ENCODE measurements around the gene ADCY5. TPM values are rescaled to one million over a fixed set of nuclear protein-coding genes. Genes with fewer than 3 reads are reported as not detected.

Gene ADCY5
- total RNA-seq, 1 experiment from 2014 or later, result 1.4 TPM

GRCh38 chr3:123302961-123303360 is 145.9 kb downstream of the ADCY5 start:
- ATAC-seq (no peak), DNase-seq (ENCODE audit: low read depth, low spot score) (no peak)
- TF ChIP-seq CTCF (IDR thresholded peaks at IDR 0.05), result no peak
- TF ChIP-seq TCF7L2 (IDR thresholded peaks at IDR 0.05; ENCODE audit: low read depth, low read length), result no peak
- no peak for TF ChIP-seq SIN3A (IDR thresholded peaks at IDR 0.05; ENCODE audit: borderline replicate concordance, insufficient read depth, low read depth, low read length)
- TF ChIP-seq POLR2AphosphoS5 (IDR thresholded peaks at IDR 0.05; ENCODE audit: low read depth, low read length), result no peak
- no peak for TF ChIP-seq REST (IDR thresholded peaks at IDR 0.05; ENCODE audit: insufficient read depth in 1 of 2, low read depth in 2 of 2, low read length in 1 of 2)
- no peaks in the 10 kb centered on the region for H3K4me1 ChIP-seq (ENCODE audit: control insufficient read depth, insufficient read depth, low read length)
- no peaks in the 10 kb centered on the region for H3K36me3 ChIP-seq (ENCODE audit: control insufficient read depth, insufficient read depth, low read length)
- intact Hi-C loops (cut with micrococcal nuclease; ENCODE audit: unreplicated experiment), result no loop called here
- H3K27ac ChIP-seq (ENCODE audit: low read length), result no peak overlapping the region
- BruUV-seq (replicated peaks), result no TSS peak
- CTCF ChIA-PET, result no interaction called here
- H3K9me3 ChIP-seq (ENCODE audit: control insufficient read depth, insufficient read depth, low read depth, low read length), result no peaks in the 10 kb centered on the region
- POLR2A ChIA-PET, result no interaction called here
- H3K4me3 ChIP-seq (ENCODE audit: low read depth in 2 of 2, low read length in 2 of 2), result no peak overlapping the region
- in situ Hi-C loops (cut with HindIII; ENCODE audit: low pct_unique_long_range_greater_than_20kb, low sequenced_read_pairs), result no loop called here
- no peaks in the 10 kb centered on the region for H3K27me3 ChIP-seq (ENCODE audit: control insufficient read depth, insufficient read depth, low read length)

GRCh38 chr3:123301331-123302184 is 147.3 kb downstream of the ADCY5 start:
- Histone ChIP-seq H3K4me1 (ENCODE audit: control insufficient read depth, insufficient read depth, low read length) (no peaks in the 10 kb centered on the region), H3K27ac (ENCODE audit: low read length) (no peak overlapping the region), H3K4me3 (ENCODE audit: low read depth in 2 of 2, low read length in 2 of 2) (no peak overlapping the region), H3K27me3 (ENCODE audit: control insufficient read depth, insufficient read depth, low read length) (no peaks in the 10 kb centered on the region), H3K9me3 (ENCODE audit: control insufficient read depth, insufficient read depth, low read depth, low read length) (no peaks in the 10 kb centered on the region), H3K36me3 (ENCODE audit: control insufficient read depth, insufficient read depth, low read length) (no peaks in the 10 kb centered on the region)
- DNase-seq (ENCODE audit: low read depth, low spot score) (no peak), ATAC-seq (no peak)
- POLR2A ChIA-PET, result no interaction called here
- TF ChIP-seq SIN3A (IDR thresholded peaks at IDR 0.05; ENCODE audit: borderline replicate concordance, insufficient read depth, low read depth, low read length) (no peak), POLR2AphosphoS5 (IDR thresholded peaks at IDR 0.05; ENCODE audit: low read depth, low read length) (no peak), TCF7L2 (IDR thresholded peaks at IDR 0.05; ENCODE audit: low read depth, low read length) (no peak)
- in situ Hi-C loops (cut with HindIII; ENCODE audit: low pct_unique_long_range_greater_than_20kb, low sequenced_read_pairs) (no loop called here), intact Hi-C loops (cut with micrococcal nuclease; ENCODE audit: unreplicated experiment) (no loop called here)
- no TSS peak for BruUV-seq (replicated peaks)
- CTCF ChIA-PET, result no interaction called here

GRCh38 chr3:123300583-123300982 is 148.3 kb downstream of the ADCY5 start:
- ATAC-seq (no peak), DNase-seq (ENCODE audit: low read depth, low spot score) (no peak)
- intact Hi-C loops (cut with micrococcal nuclease; ENCODE audit: unreplicated experiment), result no loop called here
- ChIA-PET CTCF (no interaction called here), POLR2A (no interaction called here)
- H3K9me3 ChIP-seq (ENCODE audit: control insufficient read depth, insufficient read depth, low read depth, low read length), result no peaks in the 10 kb centered on the region
- BruUV-seq (replicated peaks), result no TSS peak
- H3K4me1 ChIP-seq (ENCODE audit: control insufficient read depth, insufficient read depth, low read length), result no peaks in the 10 kb centered on the region
- TF ChIP-seq REST (IDR thresholded peaks at IDR 0.05; ENCODE audit: insufficient read depth in 1 of 2, low read depth in 2 of 2, low read length in 1 of 2) (no peak), CTCF (IDR thresholded peaks at IDR 0.05) (no peak), POLR2AphosphoS5 (IDR thresholded peaks at IDR 0.05; ENCODE audit: low read depth, low read length) (no peak), SIN3A (IDR thresholded peaks at IDR 0.05; ENCODE audit: borderline replicate concordance, insufficient read depth, low read depth, low read length) (no peak)
- H3K27ac ChIP-seq (ENCODE audit: low read length), result no peak overlapping the region
- H3K36me3 ChIP-seq (ENCODE audit: control insufficient read depth, insufficient read depth, low read length), result no peaks in the 10 kb centered on the region
- no peak overlapping the region for H3K4me3 ChIP-seq (ENCODE audit: low read depth in 2 of 2, low read length in 2 of 2)
- in situ Hi-C loops (cut with HindIII; ENCODE audit: low pct_unique_long_range_greater_than_20kb, low sequenced_read_pairs), result no loop called here
- no peaks in the 10 kb centered on the region for H3K27me3 ChIP-seq (ENCODE audit: control insufficient read depth, insufficient read depth, low read length)

All from Panc1 (cell line).